ENCODE measurements around the gene METAP1D.
A peak's percentile ranks its signal among the peaks of the same experiment; 100 is the strongest.
"Not testable (repeated sequence)": the region's sequence is repeated elsewhere in the genome, so short reads cannot be mapped to it uniquely, and the experiment has no call there.

Gene METAP1D

GRCh38 chr2:172048508-172049503 lies 49.1 kb downstream of the METAP1D start:
- no peak for DNase-seq (ENCODE audit: low read depth)

GRCh38 chr2:172049567-172050120 lies 49.9 kb downstream of the METAP1D start:
- no peak for DNase-seq (ENCODE audit: low read depth)

GRCh38 chr2:172050479-172051125 lies 50.8 kb downstream of the METAP1D start:
- DNase-seq (ENCODE audit: low read depth) = no peak

GRCh38 chr2:172052000-172052983 lies 52.5 kb downstream of the METAP1D start:
- DNase-seq (ENCODE audit: low read depth) = peak; percentile 14

- DNase-seq (ENCODE audit: low read depth) = no peak
Observed at GRCh38 chr2:172053486-172053885, 53.7 kb downstream of the METAP1D start.

- no peak for DNase-seq (ENCODE audit: low read depth)
Observed at GRCh38 chr2:172056293-172056692, 56.5 kb downstream of the METAP1D start.

GRCh38 chr2:172058660-172059059 lies 58.9 kb downstream of the METAP1D start:
- no peak for DNase-seq (ENCODE audit: low read depth)

GRCh38 chr2:172060118-172060517 lies 60.4 kb downstream of the METAP1D start:
- not testable (repeated sequence) for DNase-seq (ENCODE audit: low read depth)

- no peak for DNase-seq (ENCODE audit: low read depth)
Observed at GRCh38 chr2:172062402-172063004, 62.8 kb downstream of the METAP1D start.

- no peak for DNase-seq (ENCODE audit: low read depth)
Observed at GRCh38 chr2:172063446-172063845, 63.7 kb downstream of the METAP1D start.

- DNase-seq (ENCODE audit: low read depth) = no peak
Observed at GRCh38 chr2:172065111-172065510, 65.4 kb downstream of the METAP1D start.

GRCh38 chr2:172066394-172066886 lies 66.7 kb downstream of the METAP1D start:
- no peak for DNase-seq (ENCODE audit: low read depth)

- DNase-seq (ENCODE audit: low read depth) = not testable (repeated sequence)
Observed at GRCh38 chr2:172067905-172068304, 68.2 kb downstream of the METAP1D start.

- no peak for DNase-seq (ENCODE audit: low read depth)
Observed at GRCh38 chr2:172070936-172071335, 71.2 kb downstream of the METAP1D start.

GRCh38 chr2:172072303-172072702 lies 72.5 kb downstream of the METAP1D start:
- DNase-seq (ENCODE audit: low read depth) = no peak

- no peak for DNase-seq (ENCODE audit: low read depth)
Observed at GRCh38 chr2:172072706-172073105, 73.0 kb downstream of the METAP1D start.

- no peak for DNase-seq (ENCODE audit: low read depth)
Observed at GRCh38 chr2:172073518-172073917, 73.8 kb downstream of the METAP1D start.

- no peak for DNase-seq (ENCODE audit: low read depth)
Observed at GRCh38 chr2:172074254-172074653, 74.5 kb downstream of the METAP1D start.

GRCh38 chr2:172079416-172079815 lies 79.7 kb downstream of the METAP1D start:
- DNase-seq (ENCODE audit: low read depth) = no peak

GRCh38 chr2:172079838-172080640 lies 80.3 kb downstream of the METAP1D start:
- no peak for DNase-seq (ENCODE audit: low read depth)

All from fibroblast of the conjunctiva (primary cell).